GOT3 (cell line): Measurements from ENCODE around the gene GMPR.

ENCODE experiments used
- DNase-seq: peaks from one replicate; lab custom pipeline; 2025; ENCODE audit warnings: mixed read lengths; lab: John Stamatoyannopoulos, UW

GMPR gene

DNA sequence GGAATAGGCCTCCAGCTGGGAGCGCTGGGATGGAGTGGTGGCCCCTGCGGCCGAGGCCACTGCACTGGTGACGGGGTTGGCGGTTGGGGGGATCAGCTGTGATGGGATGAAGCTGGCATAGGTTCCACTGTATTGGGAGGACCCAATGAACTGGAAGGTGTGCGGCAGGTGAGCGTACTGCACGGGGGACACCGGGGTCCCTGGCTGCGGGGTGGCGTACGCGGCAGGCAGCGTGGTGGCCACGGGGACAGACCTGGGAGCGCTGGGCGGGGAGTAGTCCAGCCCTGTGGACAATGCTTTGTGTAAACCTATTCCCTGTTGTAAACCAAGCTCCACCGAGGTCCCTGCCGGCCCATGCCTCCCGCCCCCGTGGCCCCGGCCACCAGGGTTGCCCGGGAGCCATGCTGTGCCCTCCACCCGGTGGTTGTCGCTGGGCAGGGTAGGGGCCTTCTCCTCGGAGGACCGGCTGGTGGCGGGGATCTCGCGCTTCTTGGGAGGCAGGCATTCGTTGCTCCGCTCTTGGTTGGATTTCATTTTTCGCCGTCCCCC lies 89.5 kb downstream of the GMPR start:
- no peak for DNase-seq

DNA sequence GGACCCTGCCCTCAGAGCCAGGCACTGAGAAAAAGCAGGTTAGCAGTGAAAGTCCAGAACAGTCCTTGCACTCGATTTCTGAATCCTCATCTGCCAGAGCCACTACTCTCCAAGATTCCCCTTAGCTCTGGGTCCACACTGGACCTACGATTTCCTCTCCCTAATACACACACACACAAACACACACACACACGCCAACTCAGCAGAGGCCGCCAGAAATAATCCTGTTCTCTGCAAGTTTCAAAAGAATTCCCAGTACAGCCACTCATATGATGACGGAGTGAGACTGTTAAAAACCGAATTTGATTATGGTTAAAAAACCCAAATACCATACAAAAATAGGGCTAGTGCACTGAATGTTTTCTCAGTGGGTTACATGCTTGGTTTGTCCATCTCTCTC lies 90.8 kb downstream of the GMPR start:
- DNase-seq, result no peak

DNA sequence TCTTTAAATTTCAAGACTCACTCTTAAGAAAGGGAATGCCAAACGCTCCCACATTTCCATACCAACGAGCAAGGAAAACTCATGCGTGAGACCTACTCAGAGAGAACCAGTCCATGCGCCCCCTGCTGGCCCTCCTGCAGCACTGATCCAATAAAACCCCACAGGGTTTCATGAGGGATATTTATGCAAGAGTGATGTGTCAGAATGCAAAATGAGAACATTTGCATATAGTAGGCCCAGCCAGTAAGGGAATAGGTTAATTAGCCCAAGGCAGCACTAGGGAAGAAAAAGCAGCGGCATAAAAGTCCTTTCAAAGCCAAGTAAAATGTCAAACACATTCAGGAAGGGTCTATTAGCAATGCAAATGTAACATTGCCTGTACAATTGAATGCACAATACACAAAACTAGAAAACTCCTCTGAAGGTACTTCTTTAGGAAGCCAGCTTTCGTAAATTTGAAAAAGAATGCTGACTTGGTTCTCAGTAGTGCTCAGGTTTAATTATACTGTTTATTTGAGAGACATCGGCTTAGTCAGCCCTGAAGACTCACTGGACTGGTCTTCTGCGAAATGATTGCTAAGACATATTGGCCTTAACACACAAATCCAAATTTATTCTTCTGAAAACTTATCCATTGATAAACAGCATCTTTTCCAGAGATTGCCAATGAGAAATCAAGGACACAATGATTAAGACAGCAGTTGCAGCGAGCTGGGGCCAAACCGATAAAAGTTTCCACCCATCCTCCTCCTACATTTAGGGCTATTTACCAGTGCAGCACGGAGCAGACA lies 93.2 kb downstream of the GMPR start:
- DNase-seq, result peak; percentile 3

DNA sequence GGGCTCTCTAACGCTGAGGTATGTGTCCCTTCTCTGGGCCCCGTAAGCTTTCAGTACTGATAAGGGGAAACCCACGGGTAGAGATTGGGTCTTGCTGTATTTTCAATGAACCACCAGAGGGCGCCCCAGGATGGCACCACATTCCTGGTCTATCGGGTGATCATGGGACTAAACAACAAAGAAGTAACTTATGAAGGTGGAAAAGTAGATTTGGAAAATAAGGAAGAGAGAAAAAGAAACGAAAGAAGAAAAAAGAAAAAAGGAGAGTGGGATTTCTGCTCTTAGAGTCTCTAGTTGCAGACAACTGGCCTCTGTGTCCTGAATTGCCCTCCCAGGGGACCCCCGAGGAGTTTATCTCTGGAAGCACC lies 93.8 kb downstream of the GMPR start:
- peak; percentile 24 for DNase-seq

DNA sequence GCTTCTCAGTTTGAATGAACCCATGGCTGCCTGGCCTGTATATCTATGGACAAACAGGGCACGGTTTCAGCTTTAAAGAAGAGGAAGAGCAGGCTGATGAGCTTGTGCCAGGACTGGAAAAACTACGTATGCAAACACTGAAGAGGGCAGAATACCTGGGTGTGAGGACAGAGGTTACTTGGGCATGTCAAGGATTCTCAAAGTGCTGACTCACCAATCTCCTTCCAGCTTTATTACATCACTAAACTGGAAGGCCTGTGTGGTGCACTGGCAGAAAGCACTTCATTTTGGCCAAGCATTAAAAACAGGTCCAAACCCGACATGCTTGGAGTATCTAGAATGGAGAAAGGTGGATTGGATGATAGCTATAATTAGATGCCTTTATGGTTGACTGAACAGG lies 95.2 kb downstream of the GMPR start:
- DNase-seq, result no peak

DNA sequence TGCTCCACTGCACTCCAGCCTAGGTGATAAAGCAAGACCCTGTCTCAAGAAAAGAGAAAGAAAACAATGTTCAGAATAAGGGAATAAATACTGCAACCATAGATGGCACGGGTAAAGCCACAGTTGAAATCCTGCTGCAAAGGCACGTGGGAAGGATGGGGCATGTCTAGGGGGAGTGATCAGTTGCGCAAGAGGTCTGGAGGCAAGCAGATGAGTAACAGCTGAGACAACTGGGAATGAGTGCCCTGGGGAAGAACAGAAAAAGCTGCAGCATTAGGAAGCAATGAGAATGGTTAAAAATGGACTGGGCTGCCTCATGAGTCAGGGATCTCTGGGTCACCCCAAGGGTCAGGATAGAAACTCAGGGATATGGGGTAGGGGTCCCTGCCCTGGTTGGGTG lies 96.3 kb downstream of the GMPR start:
- DNase-seq, result peak; percentile 33

DNA sequence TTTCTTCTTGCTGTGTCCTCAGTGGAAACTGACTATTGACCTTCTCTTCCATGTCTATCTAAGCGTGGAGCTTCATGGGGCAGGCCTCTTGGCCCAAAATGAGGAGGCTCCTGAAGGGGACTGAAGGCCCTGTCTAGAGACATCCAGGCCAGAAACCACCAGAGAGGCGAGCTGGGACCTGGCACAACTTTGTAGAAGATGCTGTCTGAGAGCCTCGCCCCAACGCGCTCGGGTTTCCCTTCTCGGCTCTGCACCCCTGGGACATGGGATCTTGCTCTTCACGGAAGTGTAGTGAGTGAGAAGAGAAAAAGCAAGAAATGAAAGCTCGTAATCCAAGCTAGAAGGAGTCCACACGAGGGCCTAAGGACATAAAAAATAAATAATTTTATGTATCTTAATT lies 96.8 kb downstream of the GMPR start:
- no peak for DNase-seq

DNA sequence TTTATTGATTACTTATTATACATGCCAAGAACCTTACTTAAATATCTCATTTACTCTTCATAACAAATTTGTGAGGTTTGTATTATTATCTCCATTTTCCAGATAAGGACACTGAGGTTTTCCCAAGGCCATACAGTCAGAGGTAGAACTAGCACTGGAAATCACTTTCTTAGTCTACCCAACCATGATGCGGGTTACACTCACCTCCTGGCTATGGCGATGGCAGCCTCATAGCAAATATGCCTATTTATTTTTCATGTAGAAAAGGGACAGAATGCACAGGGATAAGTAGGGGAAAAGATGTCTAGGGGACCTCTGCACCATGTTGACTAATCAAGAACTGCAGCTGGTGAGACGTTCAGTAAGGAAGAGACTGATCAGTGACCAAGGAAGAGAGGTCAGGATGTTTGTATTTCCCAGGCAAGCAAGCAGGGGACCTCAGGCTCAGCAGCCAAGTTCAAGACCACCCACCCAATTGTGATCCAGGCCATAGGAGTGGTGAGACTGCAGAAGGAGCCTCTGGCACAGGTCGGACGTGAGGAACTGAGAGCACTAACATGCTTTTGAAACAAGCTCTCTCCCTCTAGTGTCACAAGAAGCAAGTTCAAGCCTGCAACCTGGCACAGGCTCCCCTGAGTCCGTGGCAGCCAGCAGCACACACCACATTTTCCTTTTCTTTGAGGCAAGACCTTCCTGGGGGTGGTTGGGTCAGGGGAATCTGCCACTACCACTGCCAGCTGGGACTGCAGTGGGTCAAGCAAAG lies 97.8 kb downstream of the GMPR start:
- DNase-seq, result no peak

DNA sequence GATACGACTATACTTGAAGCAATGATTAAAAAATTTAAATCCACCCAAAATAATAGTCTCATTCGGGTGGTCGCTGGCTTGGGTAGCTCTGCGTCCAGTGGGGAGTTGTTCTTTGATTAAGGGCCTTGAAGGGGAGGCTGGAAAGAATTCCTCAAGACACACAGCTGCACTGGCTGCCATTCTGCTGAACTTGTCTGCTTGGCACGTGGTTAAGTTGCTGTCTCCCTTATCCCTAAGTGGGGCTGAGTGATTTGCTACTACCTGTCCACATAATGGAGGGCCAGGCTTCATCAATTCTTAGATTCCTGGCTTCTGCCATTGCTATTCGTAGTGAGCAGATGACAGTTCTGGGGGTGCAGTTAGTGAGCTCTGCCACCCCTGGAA lies 98.5 kb downstream of the GMPR start:
- DNase-seq, result no peak

DNA sequence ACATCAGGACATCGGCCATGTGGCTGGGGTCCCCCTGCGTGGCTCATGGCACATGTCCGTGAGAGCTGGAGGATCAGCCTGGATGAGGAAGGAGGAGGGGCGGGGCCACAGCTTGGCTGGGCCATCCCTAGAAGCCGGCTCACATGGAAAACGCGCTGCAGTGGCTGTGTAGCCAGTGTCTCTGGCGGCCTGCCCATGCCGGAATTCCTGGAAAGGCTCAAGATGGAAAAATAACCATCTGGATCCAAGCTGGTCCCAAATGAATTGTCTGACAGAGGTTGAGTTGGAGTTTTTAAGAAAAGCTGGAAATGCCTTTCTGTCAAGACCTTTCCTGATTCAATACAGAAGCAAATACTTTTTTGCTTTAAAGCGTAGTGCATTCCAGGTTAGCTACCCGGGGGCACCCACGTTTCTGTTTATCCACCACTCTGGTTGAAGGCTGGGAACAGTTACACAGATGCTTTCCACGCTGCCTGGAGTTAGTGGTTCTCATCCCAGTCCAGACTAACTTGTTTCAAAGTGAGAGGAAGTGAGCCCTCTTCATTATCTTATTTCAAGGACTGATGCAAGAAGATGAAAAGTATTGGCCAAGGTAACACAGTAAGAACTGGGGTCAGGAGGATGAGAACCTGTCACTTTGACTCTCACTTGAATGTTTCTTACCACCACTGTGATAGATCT lies 99.0 kb downstream of the GMPR start:
- peak; percentile 49 for DNase-seq

DNA sequence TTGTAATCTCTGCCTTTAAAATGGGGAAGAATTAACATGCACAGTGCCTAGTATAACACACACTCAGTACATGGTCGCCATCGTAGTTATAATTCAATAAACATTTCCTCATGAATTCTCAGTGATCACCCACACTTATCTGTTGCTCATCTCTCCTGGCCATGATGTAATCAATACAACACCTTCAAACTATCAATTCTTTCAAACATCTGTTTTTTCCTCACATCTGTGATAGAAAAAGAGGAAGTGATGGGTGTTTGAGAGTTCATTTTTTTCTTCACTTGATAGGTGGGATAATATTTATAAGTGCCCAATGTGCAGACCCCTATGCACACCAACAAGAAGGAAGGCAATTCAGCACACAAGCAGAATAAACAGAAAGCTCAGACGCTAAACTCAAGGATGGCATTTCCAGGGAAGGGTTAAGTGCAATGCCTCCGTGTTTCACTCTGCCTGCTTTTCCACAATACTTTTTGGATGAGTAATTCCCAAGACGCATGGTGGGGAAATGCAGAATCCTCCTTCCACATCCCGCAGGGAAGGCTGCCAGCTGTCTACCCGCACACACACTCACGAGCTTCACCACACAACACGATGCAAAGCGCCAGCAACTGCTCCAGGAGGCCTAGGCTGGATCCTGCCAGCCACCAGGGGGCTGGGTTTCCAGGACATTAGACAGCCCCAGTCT lies 100.3 kb downstream of the GMPR start:
- peak; percentile 86 for DNase-seq

DNA sequence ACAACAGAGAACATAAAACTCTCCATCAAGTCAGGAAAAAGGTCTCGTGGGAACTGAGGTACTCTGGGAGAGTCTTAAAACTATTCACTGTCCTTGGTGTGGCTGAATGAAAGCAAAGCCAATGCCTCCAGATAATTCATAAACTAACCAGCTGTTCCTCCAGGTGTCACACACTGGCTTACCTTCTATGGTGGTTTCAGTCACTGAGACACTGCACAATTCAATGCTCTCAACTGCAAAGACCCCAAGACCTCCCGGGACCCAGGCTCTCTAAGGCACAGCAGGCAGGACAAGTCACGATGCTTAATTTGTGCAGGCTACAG lies 100.8 kb downstream of the GMPR start:
- no peak for DNase-seq

DNA sequence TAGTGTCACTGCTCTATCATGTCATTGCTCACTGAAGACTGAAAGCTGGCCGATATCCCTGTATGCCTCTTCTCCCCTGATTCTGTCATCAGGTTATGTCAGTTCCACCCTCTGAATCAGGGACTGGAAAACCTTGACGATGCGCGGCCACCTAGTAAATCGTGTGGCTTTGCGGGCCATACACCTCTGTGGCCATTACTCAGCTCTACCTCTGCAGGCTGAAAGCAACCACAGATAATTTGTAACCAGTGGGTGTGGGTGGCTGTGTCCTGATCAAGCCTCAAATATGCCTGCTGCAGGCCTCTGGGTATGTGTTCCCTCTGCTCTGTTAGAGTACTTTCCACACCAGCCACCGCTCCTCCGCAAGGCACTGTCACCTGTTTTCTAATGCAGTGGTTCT lies 105.2 kb downstream of the GMPR start:
- no peak for DNase-seq

DNA sequence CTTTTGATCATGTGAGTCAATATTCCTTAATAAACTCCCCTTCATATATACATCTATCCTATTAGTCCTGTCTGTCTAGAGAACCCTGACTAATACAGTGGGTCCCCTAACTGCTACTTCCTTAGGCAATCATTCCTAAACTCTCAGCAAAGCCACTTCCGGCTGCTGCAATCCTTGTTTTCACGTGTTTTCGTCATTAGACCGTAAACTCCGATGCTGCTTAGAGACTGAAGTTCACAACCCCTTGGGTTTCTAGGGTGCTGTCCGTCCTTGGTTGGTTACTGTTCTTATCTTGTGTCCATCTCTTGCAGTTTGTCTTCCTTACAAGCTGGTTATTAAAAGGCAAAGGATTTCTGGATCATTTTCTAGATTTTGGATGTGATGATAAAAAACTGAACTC lies 106.4 kb downstream of the GMPR start:
- no peak for DNase-seq
